ENCODE results near the gene ATP10B. TPM values are rescaled to one million over a fixed set of nuclear protein-coding genes. Genes with fewer than 3 reads are reported as not detected.

The ATP10B gene
- total and polyA plus RNA-seq, 10 of the 15 experiments (the other 5 are each of a cell fraction or from before 2014, with no cell fraction given) = not detected

DNA sequence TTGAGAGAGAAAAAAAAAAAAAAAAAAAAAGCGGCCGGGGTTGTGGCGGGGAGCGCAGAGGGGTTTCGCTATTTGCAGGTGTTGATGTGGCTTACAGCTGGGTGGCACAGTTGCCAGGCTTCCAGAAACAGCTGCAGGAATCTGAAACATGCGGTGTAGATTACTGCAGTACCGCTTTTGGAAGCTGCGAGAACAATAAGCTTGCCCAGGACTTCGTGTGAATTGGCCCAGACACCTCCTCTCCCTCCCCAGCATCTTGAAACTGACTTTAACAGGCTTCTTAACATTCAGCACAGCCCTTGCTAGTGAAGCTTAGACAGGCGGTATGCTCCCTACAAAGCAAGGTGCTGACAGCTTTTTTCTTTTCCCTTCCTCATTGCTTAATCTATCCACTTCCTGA lies 104.0 kb downstream of the ATP10B start:
- RAD21 ChIA-PET (ENCODE audit: unreplicated experiment) = no interaction called here
- Histone ChIP-seq H3K9me3 (replicated peaks; ENCODE audit: control insufficient read depth, insufficient read depth, low read length) (no peaks in the 10 kb centered on the region; the same call in 2 of the 3 replicates), H3K27me3 (replicated peaks in 1 of 2; ENCODE audit: control insufficient read depth in 2 of 2, insufficient read depth in 2 of 2, low read length in 1 of 2) (no peaks in the 10 kb centered on the region), H3K9ac (ENCODE audit: control insufficient read depth, insufficient read depth, low read length) (no peak overlapping the region), H3K4me1 (ENCODE audit: control insufficient read depth, insufficient read depth, low read length) (peaks cover 4% of the 10 kb centered on the region; the same call in 1 of the 2 replicates), H4K20me1 (ENCODE audit: control insufficient read depth, insufficient read depth) (no peaks in the 10 kb centered on the region), H3K79me2 (ENCODE audit: control insufficient read depth, insufficient read depth, low read length) (no peaks in the 10 kb centered on the region), H3K36me3 (ENCODE audit: control insufficient read depth in 2 of 2, insufficient read depth in 2 of 2, low read length in 1 of 2) (no peaks in the 10 kb centered on the region), H3K4me2 (ENCODE audit: control insufficient read depth, insufficient read depth) (peak overlapping the region; percentile 18; the same call in 1 of the 2 replicates), H3K27ac (ENCODE audit: control insufficient read depth, insufficient read depth) (no peak overlapping the region), H3K4me3 (no peak overlapping the region), H2AFZ (ENCODE audit: control insufficient read depth, low read depth, low read length) (peak overlapping the region; percentile 13; the same call in 1 of the 2 replicates)
- WGBS (ENCODE audit: insufficient coverage, insufficient replicate concordance, low lambda C conversion rate, missing lambda C conversion rate) = 71% methylated on average over 7 of the region's 10 CpGs
- POLR2A ChIA-PET = no interaction called here
- SMC1A ChIA-PET (ENCODE audit: uncharacterized antibody, unreplicated experiment) = interaction anchor here (1.1 kb wide), 1 partner anchor 39 kb away, joined by 4 read pairs; no protein-coding TSS in a partner anchor
- CTCF ChIA-PET = interaction anchor here (0.6 to 1.5 kb wide), 3 partner anchors 22 to 851 kb away, joined by 3 to 6 read pairs (median 3); no protein-coding TSS in a partner anchor
- intact Hi-C loops (cut with micrococcal nuclease; ENCODE audit: unreplicated experiment) (no loop called here), in situ Hi-C loops (cut with MboI) (no loop called here)
- no peak for TF ChIP-seq SKIL (IDR thresholded peaks at IDR 0.05; ENCODE audit: low read depth, poor library complexity, severe bottlenecking)
- TF ChIP-seq TCF3 (IDR thresholded peaks at IDR 0.05; ENCODE audit: borderline replicate concordance, insufficient read depth, low read depth, low read length) = peak; percentile 78; the same call in 1 of the 2 replicates
- no peak for TF ChIP-seq HSF1 (IDR thresholded peaks at IDR 0.05; ENCODE audit: low read depth, low read length)
- TF ChIP-seq RFX5 (IDR thresholded peaks at IDR 0.05; ENCODE audit: low read depth, low read length) = no peak
- no peak for TF ChIP-seq CHD1 (IDR thresholded peaks at IDR 0.05; ENCODE audit: low read depth, low read length)
- TF ChIP-seq BHLHE40 (IDR thresholded peaks at IDR 0.05; ENCODE audit: borderline replicate concordance in 1 of 2, low read depth in 2 of 2, low read length in 1 of 2) = no peak
- TF ChIP-seq, protein P1, sequence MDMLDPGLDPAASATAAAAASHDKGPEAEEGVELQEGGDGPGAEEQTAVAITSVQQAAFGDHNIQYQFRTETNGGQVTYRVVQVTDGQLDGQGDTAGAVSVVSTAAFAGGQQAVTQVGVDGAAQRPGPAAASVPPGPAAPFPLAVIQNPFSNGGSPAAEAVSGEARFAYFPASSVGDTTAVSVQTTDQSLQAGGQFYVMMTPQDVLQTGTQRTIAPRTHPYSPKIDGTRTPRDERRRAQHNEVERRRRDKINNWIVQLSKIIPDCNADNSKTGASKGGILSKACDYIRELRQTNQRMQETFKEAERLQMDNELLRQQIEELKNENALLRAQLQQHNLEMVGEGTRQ (IDR thresholded peaks at IDR 0.05; ENCODE audit: borderline replicate concordance, low read depth, low read length) = no peak
- no peak for TF ChIP-seq ZBTB40 (IDR thresholded peaks at IDR 0.05; ENCODE audit: borderline replicate concordance)
- TF ChIP-seq NR2C2 (IDR thresholded peaks at IDR 0.05; ENCODE audit: borderline replicate concordance, control insufficient read depth, insufficient read length, low read depth) = no peak
- TF ChIP-seq TCF12 (IDR thresholded peaks at IDR 0.05; ENCODE audit: low read depth, low read length) = peak; percentile 27; the same call in 1 of the 2 replicates
- TF ChIP-seq KLF5 (IDR thresholded peaks at IDR 0.05; ENCODE audit: partially characterized antibody) = no peak
- no peak for TF ChIP-seq NFYA (IDR thresholded peaks at IDR 0.05; ENCODE audit: borderline replicate concordance, low read depth, low read length)
- TF ChIP-seq PAX8 (IDR thresholded peaks at IDR 0.05) = no peak
- no peak for TF ChIP-seq FOXK2 (IDR thresholded peaks at IDR 0.05)
- no peak for TF ChIP-seq ATF7 (IDR thresholded peaks at IDR 0.05; ENCODE audit: low read depth)
- ATAC-seq (no peak), FAIRE-seq (no peak), DNase-seq (ENCODE audit: low read depth, low spot score) (no peak)
- no TSS peak for BruUV-seq (replicated peaks)

Data from GM12878 (cell line).